Measurements from ENCODE around the gene ZNF683. TPM values are rescaled to one million over a fixed set of nuclear protein-coding genes. Genes with fewer than 3 reads are reported as not detected.
A peak's percentile ranks its signal among the peaks of the same experiment; 100 is the strongest.

Gene ZNF683
- total and polyA plus RNA-seq, 9 of the 15 experiments (the other 6 are each of a cell fraction or from before 2014, with no cell fraction given), result not detected

DNA sequence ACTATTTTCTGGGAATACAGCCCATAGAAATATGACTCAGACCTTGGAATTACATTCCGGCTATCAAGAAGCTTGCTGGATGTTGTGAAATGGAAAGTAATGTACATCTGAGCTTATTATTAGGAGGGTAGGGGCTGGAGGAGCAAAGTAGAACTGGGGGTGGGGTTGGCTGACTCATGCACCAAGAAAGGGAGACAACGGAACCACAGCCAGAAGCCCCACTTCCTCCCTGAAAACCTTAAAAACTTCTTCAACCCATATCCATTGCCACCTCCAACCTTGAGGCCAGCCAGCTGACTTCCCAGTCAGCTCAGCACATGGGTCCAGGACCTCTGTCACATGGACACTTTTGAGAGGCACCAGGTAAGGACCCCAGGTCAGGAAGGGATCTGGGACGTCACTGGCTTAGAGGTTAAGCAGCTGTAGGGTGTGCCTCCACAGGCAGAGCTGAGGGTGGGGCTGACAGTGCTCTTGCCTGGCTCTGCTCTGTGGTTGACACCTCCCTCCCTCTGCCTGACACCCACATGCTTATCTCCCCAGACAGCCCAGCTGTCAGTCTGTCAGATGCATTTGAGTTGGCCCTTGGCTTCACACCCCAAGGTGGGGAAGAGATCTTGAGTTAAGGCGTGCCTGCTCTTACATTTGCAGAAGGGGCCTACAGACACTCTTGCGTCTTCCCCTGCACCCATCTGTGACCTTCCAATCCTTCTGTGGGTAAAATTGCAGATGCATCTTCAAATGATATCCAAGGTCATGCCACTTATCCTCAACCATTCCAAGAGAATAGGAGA, 5.7 kb upstream of the ZNF683 start (continued):
- TF ChIP-seq ETS2 (tag; IDR thresholded peaks at IDR 0.05; ENCODE audit: borderline replicate concordance, poor library complexity, severe bottlenecking), result no peak
- TF ChIP-seq, protein P1, sequence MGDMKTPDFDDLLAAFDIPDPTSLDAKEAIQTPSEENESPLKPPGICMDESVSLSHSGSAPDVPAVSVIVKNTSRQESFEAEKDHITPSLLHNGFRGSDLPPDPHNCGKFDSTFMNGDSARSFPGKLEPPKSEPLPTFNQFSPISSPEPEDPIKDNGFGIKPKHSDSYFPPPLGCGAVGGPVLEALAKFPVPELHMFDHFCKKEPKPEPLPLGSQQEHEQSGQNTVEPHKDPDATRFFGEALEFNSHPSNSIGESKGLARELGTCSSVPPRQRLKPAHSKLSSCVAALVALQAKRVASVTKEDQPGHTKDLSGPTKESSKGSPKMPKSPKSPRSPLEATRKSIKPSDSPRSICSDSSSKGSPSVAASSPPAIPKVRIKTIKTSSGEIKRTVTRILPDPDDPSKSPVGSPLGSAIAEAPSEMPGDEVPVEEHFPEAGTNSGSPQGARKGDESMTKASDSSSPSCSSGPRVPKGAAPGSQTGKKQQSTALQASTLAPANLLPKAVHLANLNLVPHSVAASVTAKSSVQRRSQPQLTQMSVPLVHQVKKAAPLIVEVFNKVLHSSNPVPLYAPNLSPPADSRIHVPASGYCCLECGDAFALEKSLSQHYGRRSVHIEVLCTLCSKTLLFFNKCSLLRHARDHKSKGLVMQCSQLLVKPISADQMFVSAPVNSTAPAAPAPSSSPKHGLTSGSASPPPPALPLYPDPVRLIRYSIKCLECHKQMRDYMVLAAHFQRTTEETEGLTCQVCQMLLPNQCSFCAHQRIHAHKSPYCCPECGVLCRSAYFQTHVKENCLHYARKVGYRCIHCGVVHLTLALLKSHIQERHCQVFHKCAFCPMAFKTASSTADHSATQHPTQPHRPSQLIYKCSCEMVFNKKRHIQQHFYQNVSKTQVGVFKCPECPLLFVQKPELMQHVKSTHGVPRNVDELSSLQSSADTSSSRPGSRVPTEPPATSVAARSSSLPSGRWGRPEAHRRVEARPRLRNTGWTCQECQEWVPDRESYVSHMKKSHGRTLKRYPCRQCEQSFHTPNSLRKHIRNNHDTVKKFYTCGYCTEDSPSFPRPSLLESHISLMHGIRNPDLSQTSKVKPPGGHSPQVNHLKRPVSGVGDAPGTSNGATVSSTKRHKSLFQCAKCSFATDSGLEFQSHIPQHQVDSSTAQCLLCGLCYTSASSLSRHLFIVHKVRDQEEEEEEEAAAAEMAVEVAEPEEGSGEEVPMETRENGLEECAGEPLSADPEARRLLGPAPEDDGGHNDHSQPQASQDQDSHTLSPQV (IDR thresholded peaks at IDR 0.05), result peak; percentile 69
- no peak for TF ChIP-seq ZNF41 (CRISPR knock-in tag; conservative IDR thresholded peaks at IDR 0.05)
- no peak for TF ChIP-seq RBM14 (IDR thresholded peaks at IDR 0.05; ENCODE audit: borderline replicate concordance, insufficient read depth, low read depth, low read length)
- TF ChIP-seq, protein P2, sequence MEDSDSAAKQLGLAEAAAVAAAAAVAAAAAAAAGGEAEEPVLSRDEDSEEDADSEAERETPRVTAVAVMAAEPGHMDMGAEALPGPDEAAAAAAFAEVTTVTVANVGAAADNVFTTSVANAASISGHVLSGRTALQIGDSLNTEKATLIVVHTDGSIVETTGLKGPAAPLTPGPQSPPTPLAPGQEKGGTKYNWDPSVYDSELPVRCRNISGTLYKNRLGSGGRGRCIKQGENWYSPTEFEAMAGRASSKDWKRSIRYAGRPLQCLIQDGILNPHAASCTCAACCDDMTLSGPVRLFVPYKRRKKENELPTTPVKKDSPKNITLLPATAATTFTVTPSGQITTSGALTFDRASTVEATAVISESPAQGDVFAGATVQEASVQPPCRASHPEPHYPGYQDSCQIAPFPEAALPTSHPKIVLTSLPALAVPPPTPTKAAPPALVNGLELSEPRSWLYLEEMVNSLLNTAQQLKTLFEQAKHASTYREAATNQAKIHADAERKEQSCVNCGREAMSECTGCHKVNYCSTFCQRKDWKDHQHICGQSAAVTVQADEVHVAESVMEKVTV (CRISPR knock-in tag; IDR thresholded peaks at IDR 0.05), result no peak
- peak; percentile 64 to 72 for TF ChIP-seq NRF1 (conservative IDR thresholded peaks at IDR 0.05 in 1 of 2, IDR thresholded peaks at IDR 0.05 in 1 of 2)
- TF ChIP-seq, protein P3, sequence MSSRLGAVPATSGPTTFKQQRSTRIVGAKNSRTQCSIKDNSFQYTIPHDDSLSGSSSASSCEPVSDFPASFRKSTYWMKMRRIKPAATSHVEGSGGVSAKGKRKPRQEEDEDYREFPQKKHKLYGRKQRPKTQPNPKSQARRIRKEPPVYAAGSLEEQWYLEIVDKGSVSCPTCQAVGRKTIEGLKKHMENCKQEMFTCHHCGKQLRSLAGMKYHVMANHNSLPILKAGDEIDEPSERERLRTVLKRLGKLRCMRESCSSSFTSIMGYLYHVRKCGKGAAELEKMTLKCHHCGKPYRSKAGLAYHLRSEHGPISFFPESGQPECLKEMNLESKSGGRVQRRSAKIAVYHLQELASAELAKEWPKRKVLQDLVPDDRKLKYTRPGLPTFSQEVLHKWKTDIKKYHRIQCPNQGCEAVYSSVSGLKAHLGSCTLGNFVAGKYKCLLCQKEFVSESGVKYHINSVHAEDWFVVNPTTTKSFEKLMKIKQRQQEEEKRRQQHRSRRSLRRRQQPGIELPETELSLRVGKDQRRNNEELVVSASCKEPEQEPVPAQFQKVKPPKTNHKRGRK (tag; IDR thresholded peaks at IDR 0.05), result 0 out of 2 replicates have a peak, but pooled peaks have one; percentile 13
- TF ChIP-seq NCOA2 (IDR thresholded peaks at IDR 0.05; ENCODE audit: partially characterized antibody in 2 of 2), result no peak
- TF ChIP-seq, protein P4, sequence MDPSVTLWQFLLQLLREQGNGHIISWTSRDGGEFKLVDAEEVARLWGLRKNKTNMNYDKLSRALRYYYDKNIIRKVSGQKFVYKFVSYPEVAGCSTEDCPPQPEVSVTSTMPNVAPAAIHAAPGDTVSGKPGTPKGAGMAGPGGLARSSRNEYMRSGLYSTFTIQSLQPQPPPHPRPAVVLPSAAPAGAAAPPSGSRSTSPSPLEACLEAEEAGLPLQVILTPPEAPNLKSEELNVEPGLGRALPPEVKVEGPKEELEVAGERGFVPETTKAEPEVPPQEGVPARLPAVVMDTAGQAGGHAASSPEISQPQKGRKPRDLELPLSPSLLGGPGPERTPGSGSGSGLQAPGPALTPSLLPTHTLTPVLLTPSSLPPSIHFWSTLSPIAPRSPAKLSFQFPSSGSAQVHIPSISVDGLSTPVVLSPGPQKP (CRISPR knock-in tag; IDR thresholded peaks at IDR 0.05), result no peak
- no peak for TF ChIP-seq MED1 (CRISPR knock-in tag; IDR thresholded peaks at IDR 0.05; ENCODE audit: borderline replicate concordance)
- peak; percentile 97 for TF ChIP-seq TCF3 (CRISPR knock-in tag; IDR thresholded peaks at IDR 0.05)
- TF ChIP-seq, protein P5, sequence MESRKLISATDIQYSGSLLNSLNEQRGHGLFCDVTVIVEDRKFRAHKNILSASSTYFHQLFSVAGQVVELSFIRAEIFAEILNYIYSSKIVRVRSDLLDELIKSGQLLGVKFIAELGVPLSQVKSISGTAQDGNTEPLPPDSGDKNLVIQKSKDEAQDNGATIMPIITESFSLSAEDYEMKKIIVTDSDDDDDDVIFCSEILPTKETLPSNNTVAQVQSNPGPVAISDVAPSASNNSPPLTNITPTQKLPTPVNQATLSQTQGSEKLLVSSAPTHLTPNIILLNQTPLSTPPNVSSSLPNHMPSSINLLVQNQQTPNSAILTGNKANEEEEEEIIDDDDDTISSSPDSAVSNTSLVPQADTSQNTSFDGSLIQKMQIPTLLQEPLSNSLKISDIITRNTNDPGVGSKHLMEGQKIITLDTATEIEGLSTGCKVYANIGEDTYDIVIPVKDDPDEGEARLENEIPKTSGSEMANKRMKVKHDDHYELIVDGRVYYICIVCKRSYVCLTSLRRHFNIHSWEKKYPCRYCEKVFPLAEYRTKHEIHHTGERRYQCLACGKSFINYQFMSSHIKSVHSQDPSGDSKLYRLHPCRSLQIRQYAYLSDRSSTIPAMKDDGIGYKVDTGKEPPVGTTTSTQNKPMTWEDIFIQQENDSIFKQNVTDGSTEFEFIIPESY (CRISPR knock-in tag; IDR thresholded peaks at IDR 0.05), result peak; percentile 83
- TF ChIP-seq ILK (tag; IDR thresholded peaks at IDR 0.05; ENCODE audit: borderline replicate concordance, low read depth), result no peak
- no peak for TF ChIP-seq ZFP30 (CRISPR knock-in tag; IDR thresholded peaks at IDR 0.05; ENCODE audit: borderline replicate concordance)
